Breast epithelium (tissue), 3 donors: ENCODE measurements around the gene OCA2.

Source experiments
- CTCF ChIP-seq, 3 donors: fragments of 450-650 bp; IDR thresholded peaks; one replicate each; pipeline ENCODE4 v1.5.1; 2016 to 2017; ENCODE audit warnings: antibody characterized with exemption in 3 of 3, mild to moderate bottlenecking in 3 of 3, moderate library complexity in 3 of 3
- POLR2A ChIP-seq: fragments of 450-650 bp; IDR thresholded peaks from one replicate; pipeline ENCODE4 v1.6.1; 2016; ENCODE audit warnings: antibody characterized with exemption, mild to moderate bottlenecking, moderate library complexity
- POLR2AphosphoS5 ChIP-seq, 3 donors: sonication (generic); formaldehyde crosslinking; IDR thresholded peaks; one replicate each; pipeline ENCODE4 v1.6.1; 2017; ENCODE audit warnings: antibody characterized with exemption in 3 of 3

DNA sequence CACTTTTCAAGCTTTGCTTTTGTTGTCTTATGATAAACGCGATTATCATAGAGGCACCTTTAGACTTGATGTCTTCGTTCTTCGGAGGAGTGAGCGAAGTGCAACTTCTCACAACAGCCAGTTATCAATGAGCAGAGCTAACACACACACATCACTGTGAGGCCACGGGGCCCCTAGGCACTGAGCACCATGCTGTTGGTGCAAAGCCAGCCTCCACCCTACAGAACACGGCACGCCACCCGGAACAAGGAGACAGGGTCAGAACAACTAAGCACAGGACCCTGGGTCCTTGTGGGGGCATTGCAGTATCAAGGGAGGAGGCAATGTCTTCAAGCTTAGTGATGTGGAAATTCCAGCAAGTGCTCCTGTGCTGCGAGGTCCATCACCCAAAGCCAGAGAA lies 244.5 kb downstream of the OCA2 start:
- TF ChIP-seq CTCF (IDR thresholded peaks at IDR 0.05) (no peak), POLR2A (no peak), POLR2AphosphoS5 (IDR thresholded peaks at IDR 0.05) (no peak)
